DMS114 treated with DMSO at 0.1 percent for 48 hours (cell line): ENCODE data around the gene PTPRE.

ENCODE experiments used
- DNase-seq: peaks from one replicate; lab custom pipeline; 2025; ENCODE audit not compliant: unreplicated experiment; lab: John Stamatoyannopoulos, UW

The PTPRE gene

DNA sequence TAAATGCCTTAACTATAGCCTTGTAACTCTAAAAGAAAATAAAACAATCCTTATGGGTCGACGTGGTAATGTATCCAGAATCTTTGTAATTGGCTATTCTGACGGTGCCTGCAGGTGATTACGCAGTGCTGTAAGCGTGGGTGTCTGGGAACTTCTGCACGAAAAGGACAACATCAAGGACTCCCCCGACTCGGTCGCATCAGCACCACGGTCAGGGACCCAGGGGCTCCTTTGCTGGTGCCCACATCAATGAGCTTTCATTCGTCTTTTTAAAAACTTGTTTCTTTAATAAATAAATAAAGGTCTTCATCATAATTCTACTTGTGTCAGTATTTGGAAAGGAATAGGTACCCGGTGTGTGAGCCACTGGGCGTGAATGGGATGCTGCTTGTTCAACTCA is 206.1 kb downstream of the PTPRE start:
- DNase-seq, result no peak

DNA sequence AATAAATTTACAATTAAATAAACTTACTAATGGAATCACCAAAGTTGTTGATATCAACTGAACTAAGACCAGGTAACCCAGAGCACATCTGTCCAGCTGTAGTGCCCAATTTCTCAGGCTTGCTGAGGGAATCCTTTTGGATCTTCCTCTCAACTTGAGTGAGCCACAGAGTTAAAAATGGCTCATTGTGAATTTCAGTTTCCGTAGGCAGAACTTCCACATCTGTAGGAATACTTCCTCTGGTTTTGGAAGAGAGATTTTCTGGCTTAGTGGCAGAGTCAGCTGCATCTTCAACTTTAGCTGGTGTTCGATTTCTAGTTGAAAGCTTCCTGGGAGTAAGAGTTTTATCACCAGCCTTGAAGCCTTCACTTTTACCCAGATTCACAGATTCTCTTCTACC is 208.0 kb downstream of the PTPRE start:
- no peak for DNase-seq

DNA sequence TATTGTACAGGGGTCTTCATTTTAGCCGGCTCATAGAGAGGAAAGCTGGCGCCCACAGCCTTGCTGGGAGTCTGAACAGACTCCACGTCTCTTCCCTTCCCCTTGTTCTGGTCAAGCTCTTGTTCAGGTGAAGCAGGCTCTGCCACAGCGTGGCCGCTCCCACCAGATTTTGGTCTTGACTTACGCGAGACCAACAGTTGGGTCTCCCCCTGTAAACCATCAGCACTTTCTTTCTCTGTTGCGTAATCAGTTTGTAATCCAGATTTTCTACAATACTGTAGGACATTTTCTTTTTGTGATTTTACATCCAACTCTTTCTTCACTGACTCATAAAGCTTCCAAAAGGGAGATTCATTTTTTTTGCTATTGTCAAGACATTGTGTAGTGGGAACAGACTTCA is 208.5 kb downstream of the PTPRE start:
- no peak for DNase-seq

DNA sequence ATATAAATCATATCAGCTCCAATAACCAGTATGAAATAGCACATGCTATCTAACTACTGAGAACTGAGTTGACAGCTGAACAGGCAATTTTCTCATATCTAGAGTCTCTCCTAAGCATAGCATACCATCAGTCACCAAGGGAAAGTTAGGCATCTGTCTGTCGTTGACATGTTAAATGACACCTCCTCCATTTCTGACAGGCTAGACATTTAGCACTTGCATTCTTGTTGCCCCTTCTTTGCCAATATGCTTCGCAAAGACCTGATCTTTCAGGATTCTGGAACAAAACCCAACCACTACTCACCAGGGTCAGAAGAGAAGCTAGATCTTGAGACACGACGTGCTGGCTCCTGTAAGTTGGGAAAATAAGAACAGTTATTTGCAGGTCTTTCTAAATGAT is 209.3 kb downstream of the PTPRE start:
- DNase-seq, result no peak

DNA sequence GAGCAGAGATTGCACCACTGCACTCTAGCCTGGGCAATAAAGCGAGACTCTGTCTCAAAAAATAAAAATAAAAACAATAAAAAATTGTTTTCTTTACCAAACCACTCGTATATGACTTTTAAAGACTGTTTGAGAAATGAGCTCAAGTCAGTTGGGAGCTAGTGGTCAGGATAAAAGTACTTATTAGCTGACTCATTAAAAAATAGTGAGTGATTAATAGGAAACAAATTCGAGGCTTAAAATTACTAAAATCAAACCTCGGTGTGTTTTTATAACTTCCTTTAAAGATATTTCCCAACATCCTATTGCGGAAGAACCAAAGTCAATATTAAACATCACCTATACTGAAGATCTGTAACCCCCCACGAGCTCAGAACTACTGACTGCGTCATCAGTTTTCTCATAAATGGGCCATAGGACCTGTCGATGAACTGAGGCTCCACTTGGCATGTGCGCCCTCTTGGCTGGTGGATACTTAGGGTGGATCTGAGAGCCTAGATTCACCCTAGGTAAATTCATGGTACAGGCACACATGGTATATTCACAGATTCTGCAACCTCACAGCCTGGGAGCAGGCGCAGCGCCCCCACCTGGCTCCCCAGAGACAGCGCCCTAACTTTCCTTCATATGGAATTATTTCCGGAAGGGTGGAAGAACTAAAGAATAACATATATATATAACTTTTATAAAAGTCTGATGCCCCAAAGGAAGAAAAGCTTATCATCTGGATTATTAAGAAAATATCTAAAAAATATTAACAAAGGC is 210.1 kb downstream of the PTPRE start:
- no peak for DNase-seq

DNA sequence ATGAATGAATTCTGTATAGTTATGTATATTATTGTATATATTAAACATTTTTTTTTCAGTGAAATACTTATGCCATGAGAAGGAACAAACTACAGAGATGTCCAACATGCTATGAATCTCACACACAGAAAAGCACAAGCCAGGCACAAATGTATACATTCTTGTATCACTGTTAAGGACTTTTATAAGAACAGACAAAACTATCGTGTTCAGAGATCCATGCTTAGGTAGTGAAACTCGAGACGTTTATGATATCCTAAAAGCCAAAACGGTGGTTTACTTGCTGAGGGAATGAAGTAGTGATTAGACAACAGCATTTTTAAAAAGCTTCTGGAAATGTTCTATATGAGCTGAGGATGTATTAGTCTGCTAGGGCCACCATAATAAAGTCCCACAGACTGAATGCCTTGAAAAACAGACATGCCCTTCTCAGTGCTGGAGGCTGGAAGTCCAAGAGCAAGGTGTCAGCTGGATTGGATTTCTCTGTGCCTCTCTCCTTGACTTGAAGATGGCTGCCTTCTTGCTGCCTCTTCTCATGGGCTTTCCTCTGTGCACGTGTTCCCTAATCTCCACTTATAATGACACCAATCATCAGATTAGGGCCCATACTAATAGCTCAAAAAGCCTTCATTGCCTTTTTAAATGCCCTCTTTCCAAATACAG is 215.0 kb downstream of the PTPRE start:
- no peak for DNase-seq

DNA sequence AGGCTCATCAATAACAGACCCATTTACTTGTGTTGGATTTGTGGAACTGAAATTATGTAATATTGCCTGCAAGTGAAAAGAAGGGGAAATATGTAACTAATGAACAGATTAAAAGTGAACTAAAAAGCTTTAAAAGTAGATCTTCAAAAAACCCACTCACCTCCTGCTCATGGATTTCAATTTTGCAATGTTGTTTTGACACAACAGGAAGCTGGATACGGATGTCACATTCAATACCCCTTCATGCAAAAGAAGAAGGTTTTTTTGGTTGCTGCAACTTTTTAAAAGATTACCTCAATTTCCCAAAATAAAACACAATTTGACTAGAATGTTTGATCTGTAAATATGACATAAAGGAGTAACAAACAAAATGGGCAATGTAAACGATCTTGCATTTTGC is 216.0 kb downstream of the PTPRE start:
- DNase-seq, result no peak

DNA sequence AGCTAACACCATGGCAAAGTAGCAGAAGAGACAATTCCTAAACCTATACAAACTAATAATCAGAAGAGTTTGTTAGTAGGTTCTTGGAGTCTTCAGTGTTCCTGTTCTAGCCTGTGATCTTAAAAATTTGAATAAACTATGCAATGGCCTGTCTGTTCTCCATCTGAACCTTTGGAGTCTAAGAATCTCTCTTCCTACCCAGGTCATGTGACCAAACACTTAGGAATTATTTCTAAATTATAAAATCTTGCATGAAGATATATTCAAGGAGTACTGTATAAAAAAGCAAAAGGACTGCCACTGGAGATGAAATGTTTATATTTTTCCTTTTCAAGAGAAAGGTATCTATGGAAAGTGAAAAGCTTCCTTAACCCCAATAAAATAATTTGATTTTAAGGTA is 216.9 kb downstream of the PTPRE start:
- no peak for DNase-seq

DNA sequence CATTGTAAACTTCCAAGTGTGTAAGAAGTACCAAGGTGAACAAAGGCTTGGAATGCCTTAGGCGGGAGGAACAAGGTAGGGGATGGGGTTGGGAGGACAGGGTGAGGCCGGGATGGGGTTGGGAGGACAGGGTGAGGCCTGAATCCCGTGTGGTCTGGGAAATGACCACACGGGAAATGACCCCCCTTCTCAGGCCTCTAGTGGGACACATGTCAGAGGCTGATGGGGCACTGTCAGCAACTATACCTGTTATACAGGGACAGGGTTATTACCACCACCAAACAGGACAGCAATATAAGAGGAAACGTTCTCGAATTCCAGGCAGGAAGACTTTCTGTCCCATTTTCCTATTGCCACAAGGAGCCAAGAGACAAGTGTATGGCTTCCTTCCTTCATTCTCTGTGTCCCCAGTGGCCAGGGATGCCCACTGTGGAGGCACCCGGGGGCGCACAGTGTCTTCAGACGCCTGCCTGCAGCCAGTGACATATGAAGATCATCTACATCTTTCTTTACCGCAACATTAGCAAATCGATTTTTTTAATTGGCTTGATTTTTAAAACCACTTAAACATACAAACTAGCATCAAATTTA is 218.0 kb downstream of the PTPRE start:
- DNase-seq, result no peak

DNA sequence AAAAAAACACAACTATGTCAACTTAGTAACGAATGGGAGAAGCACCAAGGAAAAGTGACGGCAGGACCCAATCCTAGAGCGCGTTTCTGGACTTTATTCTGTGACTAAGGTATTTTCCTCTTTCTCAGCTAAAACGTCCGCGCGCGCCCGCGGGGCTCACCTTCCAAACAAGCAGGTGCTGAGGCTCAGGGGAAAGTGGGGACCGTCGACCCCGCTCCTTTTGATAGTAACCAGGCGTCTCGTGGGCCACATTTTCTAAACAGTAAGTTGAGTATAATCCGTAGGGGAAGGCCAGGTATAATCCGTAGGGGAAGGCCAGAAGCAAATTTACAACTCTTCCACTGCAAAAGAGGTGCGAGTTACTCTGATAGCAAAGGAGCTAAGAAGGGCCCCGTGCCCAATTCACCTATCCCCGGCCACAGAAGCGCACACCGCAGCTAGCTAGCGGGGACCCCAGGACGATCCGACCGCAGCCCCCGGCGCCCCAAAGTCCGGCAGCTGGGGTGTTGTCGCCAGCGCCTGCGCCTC is 218.6 kb downstream of the PTPRE start:
- DNase-seq, result no peak

DNA sequence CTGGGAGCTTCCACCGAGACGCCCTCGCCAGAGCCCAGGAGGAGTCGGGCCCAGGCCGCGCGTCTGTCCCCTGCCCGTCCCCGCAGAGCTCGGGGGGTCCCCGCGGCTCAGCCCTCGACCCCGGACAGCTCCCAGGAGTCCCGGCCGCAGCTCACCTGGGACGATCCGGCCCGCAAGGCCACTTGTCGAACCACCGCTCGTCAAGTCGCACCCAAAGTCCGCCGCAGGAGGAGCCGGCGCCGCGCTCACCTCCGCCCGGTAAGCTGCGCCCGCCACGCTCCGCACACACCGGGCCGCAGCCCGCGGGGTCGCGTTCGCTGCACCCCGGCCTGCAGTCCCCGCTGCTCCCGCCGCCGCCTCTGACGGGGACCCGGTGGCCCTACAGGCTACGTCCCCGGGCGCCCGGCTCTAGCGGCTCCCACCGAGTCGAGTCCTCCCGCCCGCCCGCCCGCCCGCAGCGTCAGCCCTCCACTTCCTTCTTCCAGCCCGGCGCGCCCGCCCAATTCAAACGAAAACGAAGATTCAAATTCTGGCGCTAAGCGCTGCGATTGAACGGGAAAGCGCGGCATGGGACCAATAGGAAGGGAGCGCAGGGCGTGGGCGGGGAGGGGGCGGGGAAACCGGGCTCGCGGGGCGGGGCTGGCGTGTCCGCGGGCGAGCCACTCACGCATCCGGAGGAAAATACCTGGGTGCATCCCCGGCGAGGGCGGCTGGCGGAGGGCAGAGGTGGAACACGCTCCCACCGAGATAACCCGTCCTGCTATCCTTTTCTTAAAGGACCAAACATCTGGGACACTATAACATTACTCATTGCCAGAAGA is 219.3 kb downstream of the PTPRE start, which contains the start of gene MKI67:
Gene MKI67 (minus strand): TSS at position 480 of the 821 bp plus-strand sequence. CDS start 756 bp downstream, outside the sequence.
- peak; percentile 85 for DNase-seq

DNA sequence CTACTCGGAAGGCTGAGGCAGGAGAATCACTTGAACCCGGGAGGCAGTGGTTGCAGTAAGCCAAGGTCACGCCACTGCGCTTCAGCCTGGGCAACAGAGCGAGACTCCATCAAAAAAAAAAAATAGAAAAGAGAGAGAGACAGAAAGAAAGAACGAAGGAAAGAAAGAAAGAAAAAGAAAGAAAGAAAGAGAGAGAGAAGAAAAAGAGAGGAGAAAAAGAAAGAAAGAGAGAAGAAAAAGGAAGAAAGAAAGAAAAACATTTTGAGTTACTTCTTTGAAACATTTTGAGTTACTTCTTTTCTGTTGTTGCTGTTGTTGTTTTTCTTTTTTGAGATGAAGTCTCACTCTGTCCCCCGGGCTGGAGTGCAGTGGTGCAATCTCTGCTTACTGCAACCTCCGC is 221.7 kb downstream of the PTPRE start:
- no peak for DNase-seq

DNA sequence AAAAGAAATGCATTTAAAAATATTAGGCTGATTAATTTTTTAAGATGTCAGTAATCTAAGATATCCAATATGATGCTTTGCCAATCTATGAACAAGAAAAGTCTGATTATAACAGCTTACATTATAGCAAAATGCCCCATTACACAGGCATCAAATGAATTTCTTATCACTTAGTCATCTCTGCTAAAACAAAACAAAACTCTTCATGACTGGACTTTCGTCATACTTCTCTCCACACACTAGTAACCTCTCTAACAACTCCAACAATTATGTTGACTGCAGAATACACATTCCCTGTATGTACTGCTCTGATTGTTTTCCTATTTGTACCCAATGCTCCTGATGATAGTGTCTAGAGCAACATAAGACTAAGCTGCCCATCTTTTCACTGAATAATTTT is 223.1 kb downstream of the PTPRE start:
- DNase-seq, result no peak
